Fibroblast of the aortic adventitia (primary cell): Measurements from ENCODE around the gene ACTN2. TPM values are rescaled to one million over a fixed set of nuclear protein-coding genes. Genes with fewer than 3 reads are reported as not detected.
A peak's percentile ranks its signal among the peaks of the same experiment; 100 is the strongest.

Source experiments
- DNase-seq: peaks from one replicate; pipeline ENCODE4 v3.0.0-alpha.2; 2010; ENCODE audit warnings: low read depth
- H3K4me3 ChIP-seq: 2 replicates; pipeline ENCODE4 v1.5.1; 2011; ENCODE audit warnings: low read depth, mild to moderate bottlenecking, control low read depth, low read length, moderate library complexity
- total RNA-seq: library from RNA; depleted of rRNA; stranded (reverse); fragments of >200 nt; gene quantifications from 2 replicates; pipeline ENCODE4 v1.2.3, GENCODE V29; 2012; ENCODE audit warnings: low replicate concordance
- TF ChIP-seq, protein P1 (sequence below): IDR thresholded peaks from 2 replicates; pipeline ENCODE4 v1.5.1; 2011; ENCODE audit warnings: mild to moderate bottlenecking, low read length, control low read depth, inconsistent platforms; ENCODE audit not compliant: insufficient read depth

The ACTN2 gene
- total RNA-seq, result 0.16 and 0.18 TPM in 2 replicates

DNA sequence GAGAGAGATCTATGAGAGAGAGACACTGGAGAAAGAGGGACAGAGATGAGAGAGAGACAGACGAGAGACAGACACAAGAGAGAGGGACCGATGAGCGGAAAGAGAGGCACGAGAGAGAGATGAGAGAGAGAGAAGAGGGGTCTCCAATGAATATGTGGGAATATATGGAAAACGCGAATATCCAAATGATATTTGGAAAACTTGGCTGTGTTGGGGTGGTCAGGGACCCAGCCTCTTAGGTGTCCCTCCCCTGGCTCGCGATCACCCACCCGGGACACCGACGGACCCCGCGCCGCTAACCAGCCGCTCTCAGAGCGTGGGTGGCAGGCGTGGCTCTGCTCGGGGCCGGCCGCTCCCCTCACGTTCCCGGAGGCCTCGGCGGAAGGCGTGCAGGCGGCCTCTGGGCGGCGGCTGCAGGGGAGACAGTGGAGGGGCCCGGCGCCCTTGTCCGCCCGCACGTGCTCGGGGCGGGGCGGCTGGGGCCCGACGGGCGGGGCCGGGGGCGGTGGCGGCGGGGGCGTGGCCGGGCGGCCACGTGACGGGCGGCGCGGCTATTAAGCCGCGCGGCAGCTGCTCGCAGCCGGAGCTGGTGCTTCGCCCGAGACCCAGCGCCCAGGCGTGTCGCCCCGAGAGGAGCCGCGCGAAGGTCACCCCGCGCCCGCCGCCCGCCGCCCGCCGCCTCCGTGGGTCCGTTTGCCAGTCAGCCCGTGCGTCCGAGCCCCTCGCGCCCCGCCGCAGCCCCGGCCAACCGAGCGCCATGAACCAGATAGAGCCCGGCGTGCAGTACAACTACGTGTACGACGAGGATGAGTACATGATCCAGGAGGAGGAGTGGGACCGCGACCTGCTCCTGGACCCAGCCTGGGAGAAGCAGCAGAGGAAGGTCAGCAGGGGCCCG lies at the start of gene ACTN2:
Gene ACTN2 (plus strand): TSS at position 583 of the 898 bp plus-strand sequence. CDS start 175 bp downstream, at position 758.
- TF ChIP-seq, protein P1, sequence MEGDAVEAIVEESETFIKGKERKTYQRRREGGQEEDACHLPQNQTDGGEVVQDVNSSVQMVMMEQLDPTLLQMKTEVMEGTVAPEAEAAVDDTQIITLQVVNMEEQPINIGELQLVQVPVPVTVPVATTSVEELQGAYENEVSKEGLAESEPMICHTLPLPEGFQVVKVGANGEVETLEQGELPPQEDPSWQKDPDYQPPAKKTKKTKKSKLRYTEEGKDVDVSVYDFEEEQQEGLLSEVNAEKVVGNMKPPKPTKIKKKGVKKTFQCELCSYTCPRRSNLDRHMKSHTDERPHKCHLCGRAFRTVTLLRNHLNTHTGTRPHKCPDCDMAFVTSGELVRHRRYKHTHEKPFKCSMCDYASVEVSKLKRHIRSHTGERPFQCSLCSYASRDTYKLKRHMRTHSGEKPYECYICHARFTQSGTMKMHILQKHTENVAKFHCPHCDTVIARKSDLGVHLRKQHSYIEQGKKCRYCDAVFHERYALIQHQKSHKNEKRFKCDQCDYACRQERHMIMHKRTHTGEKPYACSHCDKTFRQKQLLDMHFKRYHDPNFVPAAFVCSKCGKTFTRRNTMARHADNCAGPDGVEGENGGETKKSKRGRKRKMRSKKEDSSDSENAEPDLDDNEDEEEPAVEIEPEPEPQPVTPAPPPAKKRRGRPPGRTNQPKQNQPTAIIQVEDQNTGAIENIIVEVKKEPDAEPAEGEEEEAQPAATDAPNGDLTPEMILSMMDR, result no peak
- DNase-seq, result no peak
- peak within 1 kb of the TSS; percentile 46 for H3K4me3 ChIP-seq

DNA sequence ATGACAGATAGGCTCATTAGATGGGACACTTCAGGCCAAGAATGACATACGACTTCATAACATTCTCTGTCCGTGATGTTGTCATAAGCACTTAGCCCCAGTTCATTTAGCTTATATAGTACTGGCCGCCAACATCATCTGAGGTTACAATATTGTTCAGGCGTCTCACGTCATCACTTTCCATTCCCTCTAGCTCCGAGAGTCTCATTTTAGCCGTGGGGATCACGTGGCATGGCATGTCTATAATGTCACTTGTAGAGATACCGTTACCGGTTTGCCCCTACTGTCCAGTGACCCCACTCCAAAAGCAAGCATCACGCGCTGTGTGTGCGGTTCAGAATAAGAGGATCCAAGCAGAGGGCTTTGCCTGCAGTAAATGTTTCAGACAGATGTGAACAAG lies 47.4 kb upstream of the ACTN2 start:
- no peak overlapping the region for H3K4me3 ChIP-seq
- TF ChIP-seq, protein P1, result no peak
- no peak for DNase-seq

DNA sequence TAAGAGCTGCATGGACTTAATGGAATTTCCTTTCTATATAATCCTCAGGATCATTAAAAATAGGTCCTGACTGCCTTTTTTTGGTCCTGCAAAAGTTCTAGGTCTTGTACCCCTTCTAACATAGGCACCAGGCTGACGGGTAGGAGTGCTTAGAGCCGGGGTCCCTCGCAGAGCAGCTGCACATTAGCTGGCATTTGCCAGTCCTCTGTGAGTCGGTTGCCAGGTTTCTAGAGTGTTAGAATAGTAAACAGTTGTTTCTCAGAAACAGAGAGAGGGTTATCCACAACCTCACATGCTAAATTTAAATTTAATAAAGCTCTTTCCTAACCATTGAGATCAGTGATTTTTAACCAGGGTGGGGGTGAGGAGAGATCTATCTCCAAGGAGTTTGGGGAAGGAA lies 46.6 kb upstream of the ACTN2 start:
- DNase-seq, result no peak
- no peak overlapping the region for H3K4me3 ChIP-seq
- TF ChIP-seq, protein P1, result no peak

DNA sequence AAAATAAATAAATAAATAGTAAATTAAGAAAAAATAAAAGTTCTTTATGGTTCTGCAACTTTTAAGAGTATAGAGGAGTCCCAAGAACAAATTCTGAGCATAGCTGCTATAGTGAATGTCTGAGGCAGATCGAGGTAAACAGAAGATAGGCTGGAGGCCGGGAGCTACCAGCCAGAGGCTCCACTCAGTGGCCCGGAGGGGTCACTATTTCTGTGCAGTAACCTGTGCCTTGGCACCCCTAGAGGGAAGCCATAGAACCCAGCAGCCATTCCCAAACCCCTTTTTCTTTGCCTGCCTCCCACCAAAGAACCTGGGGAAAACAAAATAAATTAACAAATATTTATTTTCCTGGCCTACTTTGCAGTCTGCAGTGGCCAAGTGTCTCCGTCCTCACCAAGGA lies 43.5 kb upstream of the ACTN2 start:
- TF ChIP-seq, protein P1, result no peak
- H3K4me3 ChIP-seq, result no peak overlapping the region
- no peak for DNase-seq

DNA sequence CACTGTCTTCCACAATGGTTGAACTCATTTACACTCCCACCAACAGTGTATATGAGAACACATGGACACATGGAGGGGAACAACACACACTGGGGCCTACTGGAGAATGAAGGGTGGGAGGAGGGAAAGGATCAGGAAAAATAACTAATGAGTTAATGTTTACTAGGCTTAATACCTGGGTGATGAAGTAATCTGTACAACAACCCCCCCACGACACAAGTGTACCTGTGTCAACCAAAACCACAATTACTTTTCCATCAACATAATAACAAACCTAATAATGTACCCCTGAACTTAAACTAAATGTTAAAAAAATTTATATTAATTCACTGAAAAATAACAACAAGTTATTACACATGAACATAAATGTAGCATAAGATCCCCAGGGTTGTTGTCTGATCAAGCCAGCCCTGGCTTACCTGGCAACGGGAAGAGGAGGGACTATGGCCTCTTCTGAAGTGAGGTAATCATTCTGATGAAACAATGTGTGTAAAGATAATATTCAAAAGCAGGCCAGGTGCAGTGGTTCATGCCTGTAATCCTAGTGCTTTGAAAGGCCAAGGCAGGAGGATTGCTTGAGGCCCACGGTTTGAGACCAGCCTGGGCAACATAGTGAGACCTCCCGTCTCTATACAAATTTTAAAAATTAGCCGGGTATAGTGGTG lies 41.2 kb upstream of the ACTN2 start:
- TF ChIP-seq, protein P1, result no peak
- no peak overlapping the region for H3K4me3 ChIP-seq
- DNase-seq, result no peak

DNA sequence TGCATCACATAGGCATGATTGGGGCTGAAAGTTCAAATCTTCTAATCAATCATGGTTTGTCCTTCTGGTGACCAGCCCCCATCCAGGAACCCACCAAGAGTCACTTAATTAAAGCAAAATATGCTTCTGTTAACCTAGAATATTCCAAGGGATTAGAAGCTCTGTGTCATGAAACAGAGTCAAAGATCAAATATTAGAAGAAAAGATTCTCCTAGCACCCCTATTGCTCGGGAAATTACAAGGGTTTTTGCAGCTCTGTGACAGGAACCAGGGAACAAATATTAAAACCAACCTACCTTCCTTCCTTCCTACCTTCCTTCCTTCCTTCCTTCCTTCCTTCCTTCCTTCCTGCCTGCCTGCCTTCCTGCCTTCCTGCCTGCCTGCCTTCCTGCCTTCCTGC lies 31.8 kb upstream of the ACTN2 start:
- no peak for DNase-seq
- TF ChIP-seq, protein P1, result no peak

More for the DNA sequence above, 31.8 kb upstream of the ACTN2 start:
- no peak overlapping the region for H3K4me3 ChIP-seq
